ENCODE measurements around the gene VEZF1.

- TF ChIP-seq CTCF (IDR thresholded peaks at IDR 0.05) (no peak), POLR2AphosphoS5 (IDR thresholded peaks at IDR 0.05) (no peak)
Observed at GRCh38 chr17:58019521-58019920, 31.5 kb upstream of the VEZF1 start.

All from transverse colon (tissue), 4 donors.